GM18498 (cell line): ENCODE measurements around the gene SUPT4H1.

ENCODE experiments used
- ATAC-seq: cut with Tn5 transposase; IDR thresholded peaks from one replicate; pipeline ENCODE4 v1.9.1; 2021; ENCODE audit warnings: mild to moderate bottlenecking, moderate library complexity; ENCODE audit not compliant: unreplicated experiment

The SUPT4H1 gene

DNA sequence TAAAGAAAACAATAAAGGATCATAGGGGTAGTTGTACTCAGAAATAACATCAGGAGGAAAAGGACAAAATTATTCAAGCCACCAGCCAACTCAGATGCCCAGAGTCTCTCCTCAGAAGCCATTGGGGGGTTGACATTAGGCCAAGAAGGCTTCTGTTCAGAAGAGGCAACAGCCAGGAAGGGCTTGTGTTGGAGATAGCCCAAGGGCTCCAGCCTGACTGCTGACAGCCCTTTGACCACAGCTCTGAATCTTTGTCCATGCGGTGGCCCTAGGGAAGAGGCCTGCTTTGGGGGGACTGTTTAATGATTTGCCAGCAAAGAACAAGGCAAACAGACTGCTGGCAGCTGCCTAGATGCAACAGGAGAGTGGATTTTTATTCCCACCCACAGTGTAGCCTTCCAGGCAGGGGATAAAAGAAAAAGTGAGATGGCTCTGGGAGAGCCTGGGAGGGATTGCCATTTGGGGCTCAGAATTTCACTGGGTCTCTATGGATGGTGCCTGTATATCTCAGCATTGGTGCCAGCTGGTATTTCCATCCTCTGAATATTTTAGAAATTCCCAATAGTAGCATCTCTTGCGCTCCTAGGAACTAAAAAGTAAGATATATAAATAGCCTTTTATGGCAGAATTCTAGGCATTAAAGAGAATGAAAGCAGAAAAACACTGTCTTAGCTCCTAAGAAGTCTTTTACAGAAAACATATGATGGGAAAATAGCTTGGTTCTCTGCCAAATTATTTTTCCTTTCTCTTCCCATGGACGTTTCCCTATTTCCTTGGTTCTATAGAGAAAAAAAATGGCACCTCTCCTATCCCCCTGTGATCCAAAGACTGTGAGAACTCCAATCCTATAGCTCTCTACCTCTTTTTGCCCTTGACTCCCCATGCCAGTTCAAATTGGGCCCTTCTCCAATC lies 29.4 kb upstream of the SUPT4H1 start:
- ATAC-seq: no peak

DNA sequence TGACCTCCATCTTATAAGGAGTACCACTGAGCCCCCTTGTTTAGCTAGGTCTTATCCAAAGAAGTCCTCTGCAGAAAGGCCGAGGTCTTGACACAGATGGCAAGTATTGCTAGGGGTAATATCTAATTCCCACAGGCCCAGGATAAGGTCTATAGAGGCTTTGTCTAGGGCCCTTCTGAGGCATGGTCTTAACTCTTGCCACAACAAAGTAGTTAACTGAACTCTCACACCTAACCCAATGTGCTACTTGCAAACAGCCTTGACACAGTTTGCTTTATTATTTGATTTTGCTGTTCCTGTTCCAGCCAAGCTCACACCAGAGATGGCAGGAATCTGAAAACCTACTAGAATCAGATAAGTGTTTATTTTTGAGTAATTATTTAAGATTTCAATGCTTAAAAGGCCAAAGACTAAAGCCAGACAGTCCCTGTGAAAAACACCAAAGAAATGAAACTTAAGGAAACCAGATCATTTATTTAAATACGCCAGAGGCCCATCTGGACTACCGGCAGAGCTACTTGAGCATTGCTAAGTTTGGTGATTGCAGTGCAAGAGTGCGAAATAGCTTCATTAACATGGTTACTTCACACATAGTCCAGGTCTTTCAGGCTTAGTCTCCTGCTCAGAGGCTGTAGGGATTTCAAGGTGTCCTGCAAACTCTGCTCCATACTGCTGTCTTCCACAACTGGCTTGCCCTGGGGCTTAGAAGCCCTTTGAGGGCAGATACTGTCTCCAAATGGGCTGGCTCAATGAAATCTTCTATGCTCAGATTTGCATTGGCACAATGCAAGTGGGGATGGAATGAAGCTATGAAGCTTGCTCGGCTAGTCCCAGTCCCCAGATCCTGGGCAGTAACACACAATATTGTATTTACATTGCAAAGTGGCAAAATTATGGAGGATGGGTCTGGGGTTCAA lies 28.5 kb upstream of the SUPT4H1 start:
- ATAC-seq: no peak

DNA sequence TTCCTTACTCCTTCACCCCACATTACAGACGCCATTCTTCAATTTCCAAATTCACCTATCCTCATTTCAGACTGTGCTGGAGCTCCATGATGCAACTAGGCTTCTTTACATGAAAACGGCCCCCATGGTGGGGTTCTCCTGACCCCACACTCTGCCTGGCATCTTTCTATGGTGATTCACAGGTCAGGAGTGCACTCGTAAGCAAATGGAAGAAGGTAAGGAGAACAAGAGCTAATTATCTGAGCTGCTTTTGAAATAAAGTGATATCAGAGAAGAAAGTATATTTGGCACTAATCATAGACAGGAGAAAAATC lies 27.5 kb upstream of the SUPT4H1 start:
- ATAC-seq: no peak

DNA sequence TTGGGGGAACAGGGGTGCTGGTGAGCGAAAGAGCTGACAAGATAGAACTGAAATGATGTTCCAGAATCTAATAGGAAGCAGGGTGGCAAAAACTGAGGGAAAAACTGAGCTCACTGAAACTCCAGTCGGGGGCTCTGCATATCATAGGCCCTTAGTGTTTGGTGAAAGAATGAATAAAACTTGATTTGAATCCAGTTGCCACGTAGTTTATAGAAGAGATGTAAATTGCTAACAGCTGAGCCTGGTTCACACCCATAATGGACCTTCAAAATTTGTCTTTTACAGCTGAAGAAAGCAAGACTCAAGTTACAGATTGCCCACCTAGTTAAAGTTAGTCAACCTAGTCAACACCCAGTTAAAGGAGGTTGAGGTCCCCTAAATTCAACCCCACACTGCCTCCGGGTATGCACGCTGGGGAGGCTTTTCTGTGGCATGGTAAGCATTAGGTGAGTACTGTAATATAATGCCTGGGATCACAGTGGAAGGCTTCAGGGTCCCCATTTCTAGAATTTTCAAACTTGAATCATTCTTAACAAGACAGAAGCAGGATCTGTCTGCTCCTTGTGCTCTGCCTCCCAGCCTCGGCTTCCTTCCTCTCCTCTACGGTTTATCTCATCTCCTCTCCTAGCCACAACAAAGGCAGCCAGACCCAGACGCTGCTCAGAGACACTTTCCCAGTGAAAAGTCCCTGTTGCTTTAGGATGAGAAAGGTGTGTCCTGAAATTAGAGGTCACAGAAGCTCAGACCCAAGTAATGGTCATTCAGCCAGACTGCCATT lies 26.9 kb upstream of the SUPT4H1 start:
- no peak for ATAC-seq

DNA sequence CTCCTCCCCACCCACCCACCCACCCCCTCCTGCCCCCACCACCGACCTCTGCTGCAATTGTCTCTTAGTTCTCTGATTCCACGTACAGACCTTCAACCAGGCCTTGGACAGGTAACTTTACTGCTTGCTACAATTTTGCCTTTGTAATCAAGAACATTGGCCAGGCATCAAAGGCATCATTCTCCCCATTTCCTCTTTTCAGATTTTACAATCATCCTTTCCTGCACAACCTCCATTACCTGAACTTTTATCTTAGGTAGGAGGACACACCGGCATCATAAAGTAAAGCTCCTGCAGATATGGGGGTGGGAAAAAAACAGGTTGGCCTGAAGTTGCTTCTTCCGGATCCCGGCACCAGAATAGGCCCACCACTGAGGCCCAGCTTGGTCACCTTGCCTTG lies 25.7 kb upstream of the SUPT4H1 start:
- no peak for ATAC-seq

DNA sequence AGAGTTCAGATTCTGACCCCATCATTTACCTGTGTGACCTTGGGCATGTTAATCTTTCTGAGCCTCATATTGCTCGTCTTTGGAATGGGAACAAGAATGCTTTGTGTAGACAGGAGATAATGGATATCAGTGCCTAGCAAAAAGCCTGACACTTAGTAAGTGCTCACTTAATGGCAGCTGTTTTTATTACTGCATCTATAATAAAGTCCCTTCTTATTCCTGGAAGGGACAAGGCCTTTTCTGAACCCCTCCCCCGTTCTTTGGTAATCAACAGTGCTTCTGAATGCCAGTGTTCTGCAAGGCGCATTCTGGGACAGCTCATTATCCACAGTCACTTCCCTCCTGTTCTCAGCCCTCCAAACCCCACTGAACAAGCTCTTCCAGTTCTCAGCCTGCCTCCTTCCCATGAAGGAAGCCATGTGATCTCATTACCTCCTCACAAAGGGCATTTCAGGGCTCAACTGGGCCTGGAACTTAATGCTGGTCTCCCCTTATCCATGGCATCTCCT lies 25.1 kb upstream of the SUPT4H1 start:
- no peak for ATAC-seq

DNA sequence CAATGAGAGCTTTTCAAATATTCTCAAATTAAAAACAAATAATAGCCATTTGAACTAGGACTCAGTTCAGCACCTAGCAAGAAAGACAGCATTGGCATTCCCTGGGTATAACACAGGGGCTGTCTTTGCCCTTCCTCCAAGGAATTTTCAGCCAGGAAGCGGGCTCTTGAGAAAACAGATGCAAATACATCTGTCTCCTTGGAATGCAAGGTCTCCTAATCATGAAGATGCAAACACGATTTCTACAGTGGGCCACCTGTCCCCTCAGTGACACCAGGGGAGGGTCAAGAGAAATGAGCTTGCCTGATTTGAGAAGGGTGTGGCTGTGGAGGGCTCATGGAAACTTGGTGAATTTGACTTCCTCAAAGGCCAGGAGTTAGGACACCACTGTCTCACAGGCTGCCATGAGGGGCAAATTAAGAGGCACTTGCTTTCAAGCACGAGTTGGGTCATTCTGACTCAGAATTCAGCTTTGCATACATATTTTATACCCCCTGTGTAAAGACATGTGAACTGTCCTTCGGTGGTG lies 24.5 kb upstream of the SUPT4H1 start:
- no peak for ATAC-seq

DNA sequence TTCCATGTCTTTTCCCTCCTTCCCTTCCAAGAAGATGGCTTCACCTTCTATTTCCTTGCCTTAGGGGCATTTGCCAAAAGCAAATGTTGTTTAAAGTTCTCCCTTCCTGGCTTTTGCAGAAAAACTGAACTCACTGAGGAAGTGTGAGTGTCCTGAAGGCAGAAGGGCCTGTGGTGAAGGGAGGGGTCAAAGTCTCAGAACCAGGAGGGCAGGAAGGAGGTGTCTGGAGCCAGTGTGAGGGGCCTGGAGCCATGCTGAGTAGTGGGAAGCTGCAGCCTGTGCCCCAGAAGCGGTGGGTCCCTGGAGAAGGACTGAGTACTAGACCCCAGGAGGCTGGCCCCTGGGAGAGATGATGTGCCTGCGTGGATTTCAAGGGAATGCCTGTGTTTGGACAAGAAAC lies 23.8 kb upstream of the SUPT4H1 start:
- no peak for ATAC-seq

DNA sequence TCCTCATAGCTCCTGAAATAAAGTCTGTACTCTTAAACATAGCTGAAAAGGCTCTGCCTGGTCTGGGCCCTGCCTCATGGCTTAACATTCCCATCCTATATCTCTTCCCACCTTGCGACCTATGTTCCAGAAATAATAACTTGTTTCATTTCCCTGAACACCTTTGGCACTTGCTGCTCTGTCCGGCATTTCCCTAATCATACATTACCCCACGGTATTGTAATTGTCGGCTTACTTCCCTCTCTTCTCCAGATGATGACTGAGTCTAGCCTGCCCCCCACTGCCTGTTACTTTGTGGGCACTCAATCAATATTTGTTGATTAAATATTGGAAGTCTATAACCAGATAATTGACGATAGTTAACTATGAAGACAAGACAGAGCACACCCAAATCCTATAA lies 23.3 kb upstream of the SUPT4H1 start:
- no peak for ATAC-seq

DNA sequence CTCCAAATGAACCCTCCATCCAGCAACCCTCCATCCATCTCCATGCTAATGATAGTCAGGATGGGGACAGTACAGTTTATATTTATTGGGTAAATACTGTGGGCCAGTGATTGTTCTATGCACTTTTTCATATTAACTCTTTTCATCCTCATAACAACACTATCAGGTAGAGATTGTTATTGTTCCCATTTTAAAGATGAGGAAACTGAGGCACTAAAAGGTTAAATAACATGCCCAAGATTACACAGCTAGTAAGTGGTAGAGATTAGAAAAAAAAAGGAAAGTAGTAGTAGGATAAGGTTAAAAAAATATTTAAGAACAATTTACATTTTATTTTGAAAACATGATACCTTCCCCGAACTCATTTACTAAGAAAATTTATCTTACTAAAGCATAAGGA lies 21.9 kb upstream of the SUPT4H1 start:
- ATAC-seq: no peak

DNA sequence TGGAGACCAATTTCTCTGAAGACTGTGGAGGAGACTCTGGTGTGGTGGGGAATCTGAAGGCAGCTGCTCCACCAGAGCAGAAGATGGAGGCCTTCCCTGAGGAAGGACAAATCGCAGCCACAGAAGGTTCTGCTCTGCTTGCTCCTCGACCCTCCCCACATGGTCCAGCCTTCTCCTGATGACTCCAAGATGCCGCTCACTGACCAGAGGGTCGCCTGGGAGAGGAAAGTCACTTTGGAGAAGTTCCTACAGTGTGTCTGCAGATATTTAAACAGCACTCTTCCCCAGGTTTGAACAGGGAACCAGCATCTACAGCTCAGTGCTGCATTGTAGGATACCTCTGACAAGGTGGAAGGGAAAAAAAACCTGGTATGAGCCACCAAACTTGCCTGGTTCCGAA lies 21.0 kb upstream of the SUPT4H1 start:
- ATAC-seq: no peak

DNA sequence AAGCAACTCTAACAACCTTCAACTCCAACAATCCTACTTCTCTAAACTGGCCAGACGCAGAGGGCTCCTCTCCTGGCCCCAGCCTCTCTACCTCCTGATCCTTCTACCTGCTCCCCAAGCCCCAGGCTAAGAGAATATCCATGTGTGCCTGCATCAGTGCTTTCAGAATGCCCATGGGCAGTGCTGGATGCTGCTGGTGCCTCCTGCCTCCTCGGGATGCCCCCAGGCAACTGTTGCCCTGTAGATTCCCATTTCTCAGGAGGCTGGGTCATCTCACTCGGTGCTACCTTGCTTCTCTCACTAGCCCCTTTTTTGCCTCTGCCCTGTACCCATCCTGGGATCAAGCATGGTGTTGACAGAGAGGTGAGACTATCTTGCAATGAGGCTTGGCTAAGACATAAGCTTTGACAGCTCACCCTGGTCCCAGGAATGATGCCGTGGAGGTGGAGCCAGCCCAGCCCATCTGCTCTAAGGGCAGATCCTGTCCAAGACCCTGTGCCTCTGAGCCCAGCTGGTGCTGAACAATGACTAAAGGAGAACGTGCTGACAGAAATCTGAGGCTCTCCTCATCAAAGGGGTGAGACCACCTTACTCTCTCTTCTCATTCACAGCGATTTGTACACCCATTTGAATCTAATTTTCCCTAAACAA lies 19.4 kb upstream of the SUPT4H1 start:
- no peak for ATAC-seq

DNA sequence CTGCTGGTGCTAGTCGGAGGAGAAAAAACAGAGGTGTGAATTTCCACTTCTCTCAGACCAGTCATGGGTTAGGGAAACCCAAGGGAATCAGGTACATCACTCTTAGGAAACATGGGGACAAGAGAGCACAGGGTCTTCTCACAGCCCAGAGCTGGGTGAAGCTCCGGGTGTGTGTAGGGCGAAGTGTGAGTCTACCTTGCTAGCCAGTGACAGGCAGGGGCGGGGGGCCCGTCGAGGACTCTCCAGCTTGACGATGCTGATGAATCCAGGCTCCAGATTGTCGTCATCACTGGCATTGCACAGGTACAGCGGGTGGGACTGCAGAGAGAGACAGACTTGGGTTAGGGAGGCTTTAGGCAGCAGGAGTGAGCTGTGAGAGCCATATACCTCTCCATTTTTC lies 18.7 kb upstream of the SUPT4H1 start:
- ATAC-seq: no peak

DNA sequence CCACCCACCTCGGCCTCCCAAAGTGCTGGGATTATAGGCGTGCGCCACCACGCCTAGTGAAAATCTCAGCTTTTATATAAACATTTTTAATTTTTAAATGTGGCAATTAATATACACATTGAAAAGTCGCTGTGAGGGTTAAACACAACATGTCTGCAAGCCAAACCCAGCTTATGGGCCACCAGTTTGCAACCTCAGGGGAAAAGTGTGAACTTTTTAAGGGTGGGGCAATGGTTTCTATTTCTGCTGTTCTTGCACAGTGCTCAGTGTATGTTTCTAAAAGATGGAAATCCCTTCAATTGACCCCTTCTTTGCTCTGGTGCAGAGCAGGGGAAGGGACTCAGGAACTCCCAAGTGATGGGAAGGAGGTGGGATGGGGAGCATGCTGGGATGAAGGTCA lies 18.3 kb upstream of the SUPT4H1 start:
- ATAC-seq: no peak

DNA sequence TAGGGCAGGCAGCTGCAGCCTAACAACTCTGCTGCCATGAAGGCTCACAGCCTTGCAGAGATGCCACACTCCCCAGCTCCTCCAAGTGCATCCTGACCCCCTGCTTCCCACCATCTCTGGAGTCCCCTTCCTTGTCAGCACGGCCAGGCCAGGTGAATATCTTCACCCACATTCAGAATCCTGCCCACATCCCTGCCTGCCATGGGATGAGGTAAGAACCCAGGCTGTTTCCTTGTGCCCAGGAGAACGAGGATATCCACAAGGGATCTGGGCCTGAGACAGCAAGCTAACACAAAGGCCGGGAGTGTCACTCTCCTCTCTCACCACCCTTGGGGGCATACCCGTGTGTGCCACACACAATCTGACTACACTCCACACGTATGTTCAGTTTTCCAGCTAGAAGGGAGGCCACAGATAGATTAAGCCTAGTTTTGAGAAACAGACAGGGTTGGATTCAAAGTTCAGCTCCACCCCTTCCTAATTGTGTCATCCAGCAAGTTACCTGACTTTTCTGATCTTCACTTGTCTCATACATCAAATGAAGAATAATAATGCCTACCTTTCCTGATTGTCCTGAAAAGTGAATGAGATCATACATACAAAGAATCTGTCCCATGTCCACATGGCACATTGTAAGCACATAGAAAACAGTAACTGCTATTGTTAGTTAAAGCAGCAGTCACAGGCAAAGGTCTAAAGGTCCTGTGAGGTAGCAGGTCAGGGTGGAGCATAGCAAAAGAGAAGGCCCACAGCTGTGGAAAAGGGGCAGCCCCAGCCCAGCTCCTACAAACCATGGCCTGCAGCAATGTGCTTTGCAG lies 17.4 kb upstream of the SUPT4H1 start:
- no peak for ATAC-seq

DNA sequence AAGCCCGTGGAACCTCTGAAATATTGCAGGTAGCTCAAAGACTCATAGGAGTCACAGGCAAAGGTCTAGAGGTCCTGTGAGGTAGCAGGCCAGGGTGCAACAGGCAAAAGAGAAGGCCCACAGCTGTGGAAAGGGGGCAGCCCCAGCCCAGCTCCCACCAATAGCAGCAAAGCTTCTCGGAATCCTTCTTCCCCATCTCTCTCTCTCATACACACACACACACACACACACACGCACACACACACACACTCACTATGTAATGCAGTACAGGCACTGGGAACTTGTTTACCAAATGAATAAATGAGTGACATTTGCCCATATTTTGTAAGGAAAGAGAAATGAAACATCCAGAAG lies 16.8 kb upstream of the SUPT4H1 start:
- ATAC-seq: no peak

DNA sequence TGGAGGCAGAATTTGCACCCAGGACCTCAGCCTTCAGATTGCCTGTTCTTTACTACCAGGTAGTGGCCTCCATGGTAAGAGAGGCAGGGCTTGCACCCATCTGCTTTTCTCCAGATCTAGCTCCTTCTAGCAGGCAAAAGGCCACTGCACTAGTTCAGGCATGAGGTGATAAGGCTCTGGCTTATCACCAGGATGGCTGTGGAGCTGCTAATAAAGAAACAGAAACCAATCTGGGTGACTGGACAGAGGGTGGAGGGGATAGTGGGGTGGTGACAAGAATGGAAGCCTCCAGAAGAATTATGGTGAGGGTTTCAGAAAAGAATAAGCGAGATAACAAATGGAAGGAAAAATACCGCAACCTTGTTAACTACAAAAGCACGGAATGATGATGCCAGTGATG lies 15.5 kb upstream of the SUPT4H1 start:
- no peak for ATAC-seq

DNA sequence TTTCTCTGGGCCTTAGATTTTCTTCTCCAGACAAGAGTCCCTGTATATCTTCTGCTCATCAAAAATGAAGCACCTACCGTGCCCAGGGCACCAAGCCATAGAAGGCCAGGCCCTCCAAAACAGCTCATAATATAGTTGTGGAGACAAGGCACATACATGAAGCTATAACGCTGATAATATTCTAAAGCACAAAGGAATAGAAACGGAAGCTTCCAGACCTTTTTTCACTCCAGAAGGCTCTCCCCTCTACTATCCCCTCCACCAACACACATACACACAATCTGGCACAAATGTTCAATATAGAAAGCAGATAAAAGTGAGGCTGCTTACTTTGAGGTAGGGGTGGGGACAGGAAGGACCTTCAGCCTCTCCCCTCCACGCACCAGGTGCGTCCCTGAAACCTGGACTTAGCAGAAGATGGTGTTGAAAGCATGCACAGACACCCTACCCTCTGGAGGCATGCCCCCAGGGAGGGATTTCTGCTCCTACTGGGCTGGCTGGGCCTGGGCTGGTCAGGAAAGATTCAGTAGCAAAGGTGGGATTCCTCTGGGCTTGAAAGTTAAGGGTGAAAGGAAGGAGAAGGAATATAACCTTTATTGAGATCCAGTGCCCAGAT lies 14.1 kb upstream of the SUPT4H1 start:
- no peak for ATAC-seq
